Amygdala (tissue), 56 donors: ENCODE data around the gene NDUFAF5.
"Not testable (repeated sequence)": the region's sequence is repeated elsewhere in the genome, so short reads cannot be mapped to it uniquely, and the experiment has no call there.

Experiments
- DNase-seq, 56 donors: peaks; one replicate each; lab custom pipeline; 2025; lab: John Stamatoyannopoulos, UW

The NDUFAF5 gene

GRCh38 chr20:13784893-13785715, at the start of gene NDUFAF5, which contains the start of gene ESF1:
NDUFAF5 (plus strand) TSS chr20:13785028; CDS start chr20:13785069, 41 bp downstream.
ESF1 (minus strand) TSS chr20:13784919; CDS start chr20:13783140, 1,779 bp downstream.
- peak; percentile 63 to 98 (median 90) for DNase-seq

- no peak for DNase-seq
Observed at GRCh38 chr20:13735826-13736225, 49.0 kb upstream of the NDUFAF5 start.

GRCh38 chr20:13736436-13737191, 48.2 kb upstream of the NDUFAF5 start:
- DNase-seq: no peak

GRCh38 chr20:13738187-13738586, 46.6 kb upstream of the NDUFAF5 start:
- DNase-seq: not testable (repeated sequence)

- DNase-seq: no peak
Observed at GRCh38 chr20:13739731-13740649, 44.8 kb upstream of the NDUFAF5 start.

GRCh38 chr20:13741879-13742278, 42.9 kb upstream of the NDUFAF5 start:
- DNase-seq: no peak

- DNase-seq: no peak
Observed at GRCh38 chr20:13744352-13744751, 40.5 kb upstream of the NDUFAF5 start.

GRCh38 chr20:13745784-13746183, 39.0 kb upstream of the NDUFAF5 start:
- no peak for DNase-seq

- no peak for DNase-seq
Observed at GRCh38 chr20:13749811-13750210, 35.0 kb upstream of the NDUFAF5 start.

- no peak for DNase-seq
Observed at GRCh38 chr20:13753436-13754036, 31.3 kb upstream of the NDUFAF5 start.

- no peak for DNase-seq
Observed at GRCh38 chr20:13755809-13756208, 29.0 kb upstream of the NDUFAF5 start.

GRCh38 chr20:13756551-13756950, 28.3 kb upstream of the NDUFAF5 start:
- no peak for DNase-seq

- no peak for DNase-seq
Observed at GRCh38 chr20:13758884-13759283, 25.9 kb upstream of the NDUFAF5 start.

- DNase-seq: not testable (repeated sequence)
Observed at GRCh38 chr20:13760451-13760946, 24.3 kb upstream of the NDUFAF5 start.

GRCh38 chr20:13765299-13765698, 19.5 kb upstream of the NDUFAF5 start:
- no peak for DNase-seq

- no peak for DNase-seq
Observed at GRCh38 chr20:13765868-13766416, 18.9 kb upstream of the NDUFAF5 start.

GRCh38 chr20:13770141-13770540, 14.7 kb upstream of the NDUFAF5 start:
- DNase-seq: no peak

- DNase-seq: no peak
Observed at GRCh38 chr20:13771853-13772453, 12.9 kb upstream of the NDUFAF5 start.

- no peak for DNase-seq
Observed at GRCh38 chr20:13772529-13772928, 12.3 kb upstream of the NDUFAF5 start.
